Osteocyte (in vitro differentiated cells): ENCODE results near the gene C13orf42. TPM values are rescaled to one million over a fixed set of nuclear protein-coding genes. Genes with fewer than 3 reads are reported as not detected.

ENCODE experiments used
- DNase-seq: peaks from one replicate; pipeline ENCODE4 v3.0.0; 2021; ENCODE audit warnings: mixed read lengths; ENCODE audit not compliant: unreplicated experiment; ENCODE audit errors: extremely low spot score
- H3K27ac Mint-ChIP-seq: one replicate; pipeline ENCODE4 v1.8.0; 2021; ENCODE audit warnings: mild to moderate bottlenecking, mixed read lengths; ENCODE audit not compliant: unreplicated experiment
- H3K27me3 Mint-ChIP-seq: one replicate; pipeline ENCODE4 v1.8.0; 2021; ENCODE audit warnings: mixed read lengths; ENCODE audit not compliant: unreplicated experiment
- H3K36me3 Mint-ChIP-seq: one replicate; pipeline ENCODE4 v1.8.0; 2021; ENCODE audit warnings: mixed read lengths; ENCODE audit not compliant: unreplicated experiment
- H3K4me1 Mint-ChIP-seq: one replicate; pipeline ENCODE4 v1.8.0; 2021; ENCODE audit warnings: mixed read lengths; ENCODE audit not compliant: unreplicated experiment
- H3K4me3 Mint-ChIP-seq: one replicate; pipeline ENCODE4 v1.8.0; 2021; ENCODE audit warnings: mild to moderate bottlenecking, moderate library complexity, mixed read lengths; ENCODE audit not compliant: unreplicated experiment
- H3K9me3 Mint-ChIP-seq: one replicate; pipeline ENCODE4 v1.8.0; 2021; ENCODE audit warnings: mixed read lengths; ENCODE audit not compliant: unreplicated experiment
- CTCF ChIP-seq: fragments of 200-600 bp; sonication (generic); IDR thresholded peaks from 2 replicates; pipeline ENCODE4 v1.5.0; 2021; ENCODE audit warnings: antibody characterized with exemption, mild to moderate bottlenecking, moderate library complexity
- total RNA-seq: library from RNA; stranded (reverse); gene quantifications from 2 replicates; pipeline ENCODE4 v1.2.1, GENCODE V29; 2021

Gene C13orf42
- total RNA-seq, 1 donor from 2014 or later = not detected

GRCh38 chr13:51148952-51149573 lies 38.0 kb upstream of the C13orf42 start:
- Mint-ChIP-seq H3K27me3 (peaks cover 60% of the 10 kb centered on the region), H3K36me3 (no peaks in the 10 kb centered on the region), H3K4me3 (no peak overlapping the region), H3K9me3 (no peaks in the 10 kb centered on the region), H3K27ac (no peak overlapping the region), H3K4me1 (peaks cover 2% of the 10 kb centered on the region)
- peak; percentile 83 for TF ChIP-seq CTCF
- peak; percentile 68 for DNase-seq

- Mint-ChIP-seq H3K36me3 (no peaks in the 10 kb centered on the region), H3K4me3 (no peak overlapping the region), H3K9me3 (no peaks in the 10 kb centered on the region), H3K4me1 (no peaks in the 10 kb centered on the region), H3K27ac (no peak overlapping the region), H3K27me3 (peaks cover 65% of the 10 kb centered on the region)
- no peak for TF ChIP-seq CTCF
- DNase-seq = peak; percentile 66
These were observed 37.3 kb upstream of the C13orf42 start for GRCh38 chr13:51148223-51148951.

GRCh38 chr13:51147732-51148131 lies 36.7 kb upstream of the C13orf42 start:
- TF ChIP-seq CTCF = no peak
- H3K4me3 Mint-ChIP-seq = no peak overlapping the region
- no peaks in the 10 kb centered on the region for H3K4me1 Mint-ChIP-seq
- no peaks in the 10 kb centered on the region for H3K9me3 Mint-ChIP-seq
- H3K27ac Mint-ChIP-seq = no peak overlapping the region
- no peaks in the 10 kb centered on the region for H3K36me3 Mint-ChIP-seq
- no peak for DNase-seq
- peaks cover 63% of the 10 kb centered on the region for H3K27me3 Mint-ChIP-seq

GRCh38 chr13:51146667-51147066 lies 35.6 kb upstream of the C13orf42 start:
- Mint-ChIP-seq H3K4me3 (no peak overlapping the region), H3K9me3 (no peaks in the 10 kb centered on the region), H3K27ac (no peak overlapping the region), H3K27me3 (peaks cover 56% of the 10 kb centered on the region), H3K36me3 (no peaks in the 10 kb centered on the region), H3K4me1 (no peaks in the 10 kb centered on the region)
- DNase-seq = no peak
- no peak for TF ChIP-seq CTCF

- no peaks in the 10 kb centered on the region for H3K9me3 Mint-ChIP-seq
- H3K36me3 Mint-ChIP-seq = no peaks in the 10 kb centered on the region
- no peak overlapping the region for H3K27ac Mint-ChIP-seq
- H3K4me1 Mint-ChIP-seq = peaks cover 2% of the 10 kb centered on the region
- peak; percentile 62 for DNase-seq
- H3K4me3 Mint-ChIP-seq = no peak overlapping the region
- TF ChIP-seq CTCF = no peak
- H3K27me3 Mint-ChIP-seq = peaks cover 35% of the 10 kb centered on the region
These were observed 26.2 kb upstream of the C13orf42 start for GRCh38 chr13:51137250-51137649.
